ENCODE measurements around the gene ANKS6. TPM values are rescaled to one million over a fixed set of nuclear protein-coding genes. Genes with fewer than 3 reads are reported as not detected.

ANKS6 gene
- total RNA-seq, 1 experiment from 2014 or later: 21.1 TPM

GRCh38 chr9:98830554-98830953 lies 34.2 kb upstream of the ANKS6 start:
- no peak overlapping the region for H3K27ac Mint-ChIP-seq (ENCODE audit: unreplicated experiment)
- TF ChIP-seq CTCF (IDR thresholded peaks at IDR 0.05; ENCODE audit: insufficient read depth in 1 of 2, low read depth in 1 of 2, low read length in 1 of 2, severe bottlenecking in 1 of 2, unreplicated experiment in 1 of 2): no peak
- H3K36me3 ChIP-seq (ENCODE audit: control insufficient read depth, insufficient read depth, low read length): no peaks in the 10 kb centered on the region
- no peaks in the 10 kb centered on the region for H3K27me3 ChIP-seq (replicated peaks; ENCODE audit: control insufficient read depth, insufficient read depth, low read length)
- no peaks in the 10 kb centered on the region for H3K27me3 Mint-ChIP-seq (ENCODE audit: insufficient read depth, unreplicated experiment)
- no peak for DNase-seq
- ChIA-PET POLR2A (no interaction called here), CTCF (interaction anchor here (1.2 kb wide), 1 partner anchor 55 kb away, joined by 3 read pairs; no protein-coding TSS in a partner anchor)
- no peaks in the 10 kb centered on the region for H3K9me3 ChIP-seq
- no TSS peak for BruUV-seq (replicated peaks)
- H3K4me3 Mint-ChIP-seq (ENCODE audit: unreplicated experiment): no peak overlapping the region
- H3K36me3 Mint-ChIP-seq (ENCODE audit: insufficient read depth, unreplicated experiment): no peaks in the 10 kb centered on the region
- H3K9me3 Mint-ChIP-seq (ENCODE audit: unreplicated experiment): no peaks in the 10 kb centered on the region
- intact Hi-C loops (cut with micrococcal nuclease; ENCODE audit: unreplicated experiment): no loop called here
- no peaks in the 10 kb centered on the region for H3K4me1 Mint-ChIP-seq (ENCODE audit: low read depth, unreplicated experiment)
- no peaks in the 10 kb centered on the region for H3K4me1 ChIP-seq
- no peak overlapping the region for H3K4me3 ChIP-seq (ENCODE audit: low read depth, low read length)

- BruUV-seq (replicated peaks): no TSS peak
- Histone ChIP-seq H3K9me3 (no peaks in the 10 kb centered on the region), H3K4me3 (ENCODE audit: low read depth, low read length) (no peak overlapping the region), H3K27me3 (replicated peaks; ENCODE audit: control insufficient read depth, insufficient read depth, low read length) (no peaks in the 10 kb centered on the region), H3K36me3 (ENCODE audit: control insufficient read depth, insufficient read depth, low read length) (no peaks in the 10 kb centered on the region), H3K4me1 (no peaks in the 10 kb centered on the region)
- Mint-ChIP-seq H3K27me3 (ENCODE audit: insufficient read depth, unreplicated experiment) (no peaks in the 10 kb centered on the region), H3K9me3 (ENCODE audit: unreplicated experiment) (no peaks in the 10 kb centered on the region), H3K4me3 (ENCODE audit: unreplicated experiment) (no peak overlapping the region), H3K36me3 (ENCODE audit: insufficient read depth, unreplicated experiment) (no peaks in the 10 kb centered on the region), H3K4me1 (ENCODE audit: low read depth, unreplicated experiment) (no peaks in the 10 kb centered on the region), H3K27ac (ENCODE audit: unreplicated experiment) (no peak overlapping the region)
- no peak for DNase-seq
- intact Hi-C loops (cut with micrococcal nuclease; ENCODE audit: unreplicated experiment): no loop called here
- POLR2A ChIA-PET: no interaction called here
- CTCF ChIA-PET: no interaction called here
- no peak for TF ChIP-seq CTCF (IDR thresholded peaks at IDR 0.05; ENCODE audit: insufficient read depth in 1 of 2, low read depth in 1 of 2, low read length in 1 of 2, severe bottlenecking in 1 of 2, unreplicated experiment in 1 of 2)
Observed at GRCh38 chr9:98829766-98830165, 33.4 kb upstream of the ANKS6 start.

GRCh38 chr9:98826716-98827115 lies 30.4 kb upstream of the ANKS6 start:
- H3K4me3 ChIP-seq (ENCODE audit: low read depth, low read length): no peak overlapping the region
- intact Hi-C loops (cut with micrococcal nuclease; ENCODE audit: unreplicated experiment): no loop called here
- no peaks in the 10 kb centered on the region for H3K4me1 Mint-ChIP-seq (ENCODE audit: low read depth, unreplicated experiment)
- H3K36me3 ChIP-seq (ENCODE audit: control insufficient read depth, insufficient read depth, low read length): no peaks in the 10 kb centered on the region
- CTCF ChIA-PET: no interaction called here
- H3K36me3 Mint-ChIP-seq (ENCODE audit: insufficient read depth, unreplicated experiment): no peaks in the 10 kb centered on the region
- H3K27me3 Mint-ChIP-seq (ENCODE audit: insufficient read depth, unreplicated experiment): no peaks in the 10 kb centered on the region
- no TSS peak for BruUV-seq (replicated peaks)
- TF ChIP-seq CTCF (IDR thresholded peaks at IDR 0.05; ENCODE audit: insufficient read depth in 1 of 2, low read depth in 1 of 2, low read length in 1 of 2, severe bottlenecking in 1 of 2, unreplicated experiment in 1 of 2): no peak
- H3K27ac Mint-ChIP-seq (ENCODE audit: unreplicated experiment): no peak overlapping the region
- H3K9me3 ChIP-seq: no peaks in the 10 kb centered on the region
- POLR2A ChIA-PET: no interaction called here
- no peaks in the 10 kb centered on the region for H3K27me3 ChIP-seq (replicated peaks; ENCODE audit: control insufficient read depth, insufficient read depth, low read length)
- no peak overlapping the region for H3K4me3 Mint-ChIP-seq (ENCODE audit: unreplicated experiment)
- H3K9me3 Mint-ChIP-seq (ENCODE audit: unreplicated experiment): no peaks in the 10 kb centered on the region
- H3K4me1 ChIP-seq: no peaks in the 10 kb centered on the region
- no peak for DNase-seq

Measured in Caco-2 (cell line).